Natural killer cell (primary cell): ENCODE data around the gene TMEM182. TPM values are rescaled to one million over a fixed set of nuclear protein-coding genes. Genes with fewer than 3 reads are reported as not detected.

ENCODE experiments used
- ATAC-seq, 3 donors: fragments of 150-1000 bp in 2 of 3; fragments of 200-7000 bp in 1 of 3; cut with Tn5 transposase; 1 replicate in 1 of 3; 2 replicates in 2 of 3; pipeline ENCODE4 v1.10.0; 2021; ENCODE audit warnings: mild to moderate bottlenecking in 2 of 3, moderate library complexity in 2 of 3
- DNase-seq, 2 donors: peaks; one replicate each; pipeline versions ENCODE4 v3.0.0 to v3.0.0-alpha.2; 2013 to 2021; ENCODE audit warnings: mixed read lengths in 1 of 2
- H3K27ac ChIP-seq: one replicate; pipeline ENCODE4 v1.5.1; 2013; ENCODE audit warnings: mild to moderate bottlenecking, low read length
- H3K27me3 ChIP-seq: one replicate; pipeline ENCODE4 v1.6.1; 2013; ENCODE audit warnings: low read length; ENCODE audit not compliant: control insufficient read depth, insufficient read depth
- H3K36me3 ChIP-seq: one replicate; pipeline ENCODE4 v1.6.1; 2013; ENCODE audit warnings: low read length; ENCODE audit not compliant: control insufficient read depth, insufficient read depth
- H3K4me1 ChIP-seq: one replicate; pipeline ENCODE4 v1.6.1; 2013; ENCODE audit warnings: low read length; ENCODE audit not compliant: control insufficient read depth, insufficient read depth
- H3K4me3 ChIP-seq: one replicate; pipeline ENCODE4 v1.5.1; 2013; ENCODE audit warnings: low read length
- H3K9me3 ChIP-seq: one replicate; pipeline ENCODE4 v1.6.1; 2013; ENCODE audit warnings: low read length; ENCODE audit not compliant: control insufficient read depth, insufficient read depth
- H3K27ac Mint-ChIP-seq, 2 donors: one replicate each; pipeline ENCODE4 v1.8.0; 2022; ENCODE audit warnings: mild to moderate bottlenecking in 2 of 2, mixed read lengths in 2 of 2, moderate library complexity in 1 of 2
- H3K27me3 Mint-ChIP-seq, 2 donors: one replicate each; pipeline ENCODE4 v1.8.0; 2022; ENCODE audit warnings: low read depth in 2 of 2, mixed read lengths in 2 of 2
- H3K36me3 Mint-ChIP-seq: one replicate; pipeline ENCODE4 v1.8.0; 2022; ENCODE audit warnings: mixed read lengths
- H3K4me1 Mint-ChIP-seq, 2 donors: one replicate each; pipeline ENCODE4 v1.8.0; 2022; ENCODE audit warnings: mixed read lengths in 2 of 2
- H3K4me3 Mint-ChIP-seq: one replicate; pipeline ENCODE4 v1.8.0; 2022; ENCODE audit warnings: mild to moderate bottlenecking, moderate library complexity, mixed read lengths
- H3K9me3 Mint-ChIP-seq, 2 donors: one replicate each; pipeline ENCODE4 v1.8.0; 2022; ENCODE audit warnings: mixed read lengths in 2 of 2
- CTCF ChIP-seq: fragments of 200-600 bp; IDR thresholded peaks from one replicate; pipeline ENCODE4 v1.8.0; 2022; ENCODE audit warnings: antibody characterized with exemption
- WGBS: methylation state at CpG from one replicate; pipeline ENCODE4 v1.1.7; 2013; ENCODE audit warnings: missing lambda C conversion rate; ENCODE audit not compliant: insufficient coverage; 5-methylcytosine and 5-hydroxymethylcytosine counted together
- intact Hi-C: fragments of 100-400 bp; cut with micrococcal nuclease; formaldehyde crosslinking; loops from one replicate; pipeline ENCODE4 v1.14.2; 2022
- total RNA-seq, 4 donors: library from RNA; stranded (reverse); fragments of 120-200 nt in 1 of 4; gene quantifications; one replicate each; pipeline versions ENCODE4 v1.2.3 to v1.2.4, GENCODE V29; 2013 to 2022

The TMEM182 gene
- total RNA-seq, 3 donors from 2014 or later (not counting 1 experiment from before 2014, with no cell fraction given), result 3.2 to 4.9 (median 4.1) TPM

- DNase-seq, result no peak
- H3K9me3 Mint-ChIP-seq, result no peaks in the 10 kb centered on the region
- 98% methylated on average over 2 of the region's 3 CpGs for WGBS
- Histone ChIP-seq H3K4me1 (no peaks in the 10 kb centered on the region), H3K27me3 (no peaks in the 10 kb centered on the region), H3K9me3 (no peaks in the 10 kb centered on the region), H3K4me3 (no peak overlapping the region), H3K36me3 (no peaks in the 10 kb centered on the region), H3K27ac (no peak overlapping the region)
- H3K4me1 Mint-ChIP-seq, result peaks cover 5 to 10% of the 10 kb centered on the region in 2 donors
- no peak for TF ChIP-seq CTCF
- H3K36me3 Mint-ChIP-seq, result no peaks in the 10 kb centered on the region
- ATAC-seq, result no peak
- no peak overlapping the region for H3K27ac Mint-ChIP-seq
- no peaks in the 10 kb centered on the region for H3K27me3 Mint-ChIP-seq
- intact Hi-C loops, result no loop called here
- H3K4me3 Mint-ChIP-seq, result no peak overlapping the region
These were observed 28.2 kb downstream of the TMEM182 start for GRCh38 chr2:102790091-102790455.

GRCh38 chr2:102792568-102793208 lies 30.9 kb downstream of the TMEM182 start:
- H3K36me3 Mint-ChIP-seq, result no peaks in the 10 kb centered on the region
- no peak overlapping the region for H3K27ac ChIP-seq
- no peak for ATAC-seq
- H3K9me3 Mint-ChIP-seq, result no peaks in the 10 kb centered on the region
- intact Hi-C loops, result no loop called here
- DNase-seq, result no peak
- no peaks in the 10 kb centered on the region for H3K27me3 ChIP-seq
- no peak overlapping the region for H3K4me3 Mint-ChIP-seq
- TF ChIP-seq CTCF, result no peak
- no peaks in the 10 kb centered on the region for H3K36me3 ChIP-seq
- peaks cover 5 to 10% of the 10 kb centered on the region in 2 donors for H3K4me1 Mint-ChIP-seq
- H3K9me3 ChIP-seq, result peaks cover under 1% of the 10 kb centered on the region
- WGBS, result 87% methylated on average over 8 of the region's 8 CpGs
- H3K4me1 ChIP-seq, result no peaks in the 10 kb centered on the region
- H3K4me3 ChIP-seq, result no peak overlapping the region
- H3K27me3 Mint-ChIP-seq, result no peaks in the 10 kb centered on the region
- no peak overlapping the region for H3K27ac Mint-ChIP-seq

GRCh38 chr2:102795641-102796040 lies 33.8 kb downstream of the TMEM182 start:
- Mint-ChIP-seq H3K4me3 (no peak overlapping the region), H3K9me3 (peaks cover 7 to 9% of the 10 kb centered on the region in 2 donors), H3K36me3 (peaks cover 19% of the 10 kb centered on the region), H3K27me3 (no peaks in the 10 kb centered on the region), H3K27ac (no peak overlapping the region), H3K4me1 (peaks cover 5 to 10% of the 10 kb centered on the region in 2 donors)
- Histone ChIP-seq H3K27me3 (no peaks in the 10 kb centered on the region), H3K36me3 (peaks cover 7% of the 10 kb centered on the region), H3K9me3 (peaks cover 10% of the 10 kb centered on the region), H3K4me1 (no peaks in the 10 kb centered on the region), H3K4me3 (no peak overlapping the region), H3K27ac (no peak overlapping the region)
- TF ChIP-seq CTCF, result no peak
- WGBS, result 93% methylated on average over 4 of the region's 4 CpGs
- no peak for DNase-seq
- no peak for ATAC-seq
- intact Hi-C loops, result no loop called here

- 100% methylated on average over 1 of the region's 2 CpGs for WGBS
- Mint-ChIP-seq H3K9me3 (peaks cover 10 to 11% of the 10 kb centered on the region in 2 donors), H3K36me3 (peaks cover 26% of the 10 kb centered on the region), H3K4me3 (no peak overlapping the region), H3K27ac (no peak overlapping the region), H3K4me1 (peaks cover 5 to 10% of the 10 kb centered on the region in 2 donors), H3K27me3 (no peaks in the 10 kb centered on the region)
- ATAC-seq (no peak), DNase-seq (no peak)
- Histone ChIP-seq H3K36me3 (peaks cover 7% of the 10 kb centered on the region), H3K27me3 (no peaks in the 10 kb centered on the region), H3K4me1 (no peaks in the 10 kb centered on the region), H3K27ac (no peak overlapping the region), H3K9me3 (peaks cover 16% of the 10 kb centered on the region), H3K4me3 (no peak overlapping the region)
- no peak for TF ChIP-seq CTCF
- intact Hi-C loops, result no loop called here
These were observed 34.5 kb downstream of the TMEM182 start for GRCh38 chr2:102796337-102796736.
